PC-3 (cell line): ENCODE data around the gene SIRPB2. TPM values are rescaled to one million over a fixed set of nuclear protein-coding genes. Genes with fewer than 3 reads are reported as not detected.

Experiments used
- ATAC-seq: fragments of 200-7000 bp; cut with Tn5 transposase; 2 replicates; pipeline ENCODE4 v1.9.1; 2020; ENCODE audit warnings: mild to moderate bottlenecking, moderate library complexity
- BruUV-seq: library from RNA; stranded (reverse); fragments of 400-500 nt; replicated peaks from 2 replicates; lab custom pipeline; 2021; lab: Mats Ljungman, UMichigan
- CTCF ChIA-PET: fragments of 300-600 bp; sonication (Branson Sonifier 250); formaldehyde crosslinking; loops from one replicate; lab custom pipeline; 2022; ENCODE audit warnings: antibody characterized with exemption; lab: Charles Lee
- POLR2A ChIA-PET: fragments of 300-600 bp; sonication (Branson Sonifier 250); formaldehyde crosslinking; loops from one replicate; lab custom pipeline; 2022; ENCODE audit warnings: antibody characterized with exemption; ENCODE audit not compliant: unreplicated experiment; lab: Charles Lee
- DNase-seq: peaks from one replicate; pipeline ENCODE4 v3.0.0-alpha.2; 2015
- H2AFZ ChIP-seq: fragments of 300-600 bp; sonication (generic); 2 replicates; pipeline ENCODE4 v1.6.0; 2016; ENCODE audit warnings: antibody characterized with exemption, low read length
- H3F3A ChIP-seq: fragments of 300-600 bp; sonication (generic); one replicate; pipeline ENCODE4 v1.6.0; 2017; ENCODE audit warnings: antibody characterized with exemption, low read length, control low read depth, mild to moderate bottlenecking; ENCODE audit not compliant: unreplicated experiment
- H3K27ac ChIP-seq: fragments of 300-600 bp; sonication (generic); 2 replicates; pipeline ENCODE4 v1.5.1; 2016; ENCODE audit warnings: mild to moderate bottlenecking, low read length
- H3K27me3 ChIP-seq: fragments of 300-600 bp; sonication (generic); 2 replicates; pipeline ENCODE4 v1.6.1; 2016; ENCODE audit warnings: low read length, mixed read lengths
- H3K36me3 ChIP-seq: fragments of 300-600 bp; sonication (generic); 2 replicates; pipeline ENCODE4 v1.6.1; 2016; ENCODE audit warnings: low read depth, mixed run types, low read length, mixed read lengths
- H3K4me1 ChIP-seq: fragments of 300-600 bp; sonication (generic); 2 replicates; pipeline ENCODE4 v1.5.1; 2016; ENCODE audit warnings: low read length; ENCODE audit not compliant: insufficient read depth
- H3K4me2 ChIP-seq: fragments of 300-600 bp; sonication (generic); 2 replicates; pipeline ENCODE4 v1.6.0; 2016; ENCODE audit warnings: low read length
- H3K4me3 ChIP-seq: fragments of 300-600 bp; sonication (generic); 2 replicates; pipeline ENCODE4 v1.5.1; 2016; ENCODE audit warnings: mild to moderate bottlenecking, low read length, mixed read lengths
- H3K79me2 ChIP-seq: fragments of 300-600 bp; sonication (generic); 2 replicates; pipeline ENCODE4 v1.6.1; 2017; ENCODE audit warnings: low read length, mixed read lengths
- H3K9ac ChIP-seq: fragments of 300-600 bp; sonication (generic); 2 replicates; pipeline ENCODE4 v1.6.0; 2016; ENCODE audit warnings: mild to moderate bottlenecking, low read length
- H3K9me2 ChIP-seq: fragments of 300-600 bp; sonication (generic); replicated peaks from 2 replicates; pipeline ENCODE4 v1.6.1; 2016; ENCODE audit warnings: mixed run types, low read length, mixed read lengths
- H3K9me3 ChIP-seq: fragments of 300-600 bp; sonication (generic); 2 replicates; pipeline ENCODE4 v1.6.1; 2016; ENCODE audit warnings: low read length, mixed read lengths
- H4K20me1 ChIP-seq: fragments of 300-600 bp; sonication (generic); 2 replicates; pipeline ENCODE4 v1.6.1; 2016; ENCODE audit warnings: low read length, mixed read lengths
- CTCF ChIP-seq: fragments of 300-600 bp; sonication (generic); conservative IDR thresholded peaks from 2 replicates; pipeline ENCODE4 v1.5.1; 2017; ENCODE audit warnings: antibody characterized with exemption, low read depth, mild to moderate bottlenecking, low read length
- EZH2 ChIP-seq: fragments of 300-600 bp; sonication (generic); IDR thresholded peaks from one replicate; pipeline ENCODE4 v1.6.1; 2017; ENCODE audit warnings: antibody characterized with exemption, mild to moderate bottlenecking, low read length; ENCODE audit not compliant: unreplicated experiment
- EZH2phosphoT487 ChIP-seq: fragments of 300-600 bp; sonication (generic); IDR thresholded peaks from 2 replicates; pipeline ENCODE4 v1.6.1; 2018; ENCODE audit warnings: mild to moderate bottlenecking, antibody characterized with exemption, low read length, borderline replicate concordance
- intact Hi-C: fragments of 100-400 bp; cut with micrococcal nuclease; formaldehyde crosslinking; loops from 2 replicates; pipeline ENCODE4 v1.9.0; 2023
- total RNA-seq: library from RNA; depleted of rRNA; stranded (reverse); fragments of >200 nt; gene quantifications from 2 replicates; pipeline ENCODE4 v1.2.3, GENCODE V29; 2014

Gene SIRPB2
- total RNA-seq, 1 experiment from 2014 or later: 2.1 TPM

- TF ChIP-seq EZH2phosphoT487 (no peak), EZH2 (no peak), CTCF (no peak)
- Histone ChIP-seq H3K4me2 (no peak overlapping the region), H3K4me3 (no peak overlapping the region), H3K9me3 (no peaks in the 10 kb centered on the region), H3K79me2 (no peaks in the 10 kb centered on the region), H4K20me1 (no peaks in the 10 kb centered on the region), H2AFZ (0 out of 2 replicates have a peak overlapping the region, but pooled peaks have one; percentile 21), H3K36me3 (no peaks in the 10 kb centered on the region), H3K4me1 (peaks cover 13% of the 10 kb centered on the region; the same call in 1 of the 2 replicates), H3K9ac (no peak overlapping the region), H3K27me3 (no peaks in the 10 kb centered on the region), H3F3A (peaks cover 10% of the 10 kb centered on the region), H3K27ac (0 out of 2 replicates have a peak overlapping the region, but pooled peaks have one; percentile 4), H3K9me2 (no peaks in the 10 kb centered on the region)
- peak; percentile 72 for ATAC-seq
- ChIA-PET CTCF (no interaction called here), POLR2A (no interaction called here)
- intact Hi-C loops: no loop called here
- no TSS peak for BruUV-seq
- DNase-seq: peak; percentile 89
Observed at GRCh38 chr20:1528811-1529210, 37.6 kb upstream of the SIRPB2 start.

GRCh38 chr20:1527923-1528322, 36.7 kb upstream of the SIRPB2 start:
- ChIA-PET POLR2A (no interaction called here), CTCF (no interaction called here)
- Histone ChIP-seq H3K4me1 (peaks cover 17% of the 10 kb centered on the region; the same call in 1 of the 2 replicates), H3K9ac (no peak overlapping the region), H3K27ac (no peak overlapping the region), H4K20me1 (no peaks in the 10 kb centered on the region), H3F3A (peaks cover 10% of the 10 kb centered on the region), H2AFZ (no peak overlapping the region), H3K27me3 (no peaks in the 10 kb centered on the region), H3K4me2 (no peak overlapping the region), H3K4me3 (no peak overlapping the region), H3K9me3 (no peaks in the 10 kb centered on the region), H3K36me3 (no peaks in the 10 kb centered on the region), H3K79me2 (no peaks in the 10 kb centered on the region), H3K9me2 (no peaks in the 10 kb centered on the region)
- no peak for ATAC-seq
- intact Hi-C loops: no loop called here
- no peak for DNase-seq
- no TSS peak for BruUV-seq
- no peak for TF ChIP-seq EZH2phosphoT487
- no peak for TF ChIP-seq EZH2
- TF ChIP-seq CTCF: no peak

- Histone ChIP-seq H3K27ac (no peak overlapping the region), H3K4me2 (no peak overlapping the region; the same call in 1 of the 2 replicates), H3K27me3 (no peaks in the 10 kb centered on the region), H3F3A (peaks cover 10% of the 10 kb centered on the region), H3K4me1 (peaks cover 17% of the 10 kb centered on the region; the same call in 1 of the 2 replicates), H3K4me3 (no peak overlapping the region), H3K9me2 (no peaks in the 10 kb centered on the region), H4K20me1 (no peaks in the 10 kb centered on the region), H3K9ac (no peak overlapping the region), H2AFZ (no peak overlapping the region), H3K9me3 (no peaks in the 10 kb centered on the region), H3K79me2 (no peaks in the 10 kb centered on the region), H3K36me3 (no peaks in the 10 kb centered on the region)
- intact Hi-C loops: no loop called here
- DNase-seq (peak; percentile 50), ATAC-seq (no peak)
- CTCF ChIA-PET: interaction anchor here (0.7 kb wide), 1 partner anchor 208 kb away, joined by 3 read pairs; no protein-coding TSS in a partner anchor
- BruUV-seq: no TSS peak
- TF ChIP-seq EZH2: no peak
- TF ChIP-seq EZH2phosphoT487: no peak
- no peak for TF ChIP-seq CTCF
- POLR2A ChIA-PET: no interaction called here
Observed at GRCh38 chr20:1526896-1527295, 35.7 kb upstream of the SIRPB2 start.
